ENCODE data around the gene HSPB1.

DNA sequence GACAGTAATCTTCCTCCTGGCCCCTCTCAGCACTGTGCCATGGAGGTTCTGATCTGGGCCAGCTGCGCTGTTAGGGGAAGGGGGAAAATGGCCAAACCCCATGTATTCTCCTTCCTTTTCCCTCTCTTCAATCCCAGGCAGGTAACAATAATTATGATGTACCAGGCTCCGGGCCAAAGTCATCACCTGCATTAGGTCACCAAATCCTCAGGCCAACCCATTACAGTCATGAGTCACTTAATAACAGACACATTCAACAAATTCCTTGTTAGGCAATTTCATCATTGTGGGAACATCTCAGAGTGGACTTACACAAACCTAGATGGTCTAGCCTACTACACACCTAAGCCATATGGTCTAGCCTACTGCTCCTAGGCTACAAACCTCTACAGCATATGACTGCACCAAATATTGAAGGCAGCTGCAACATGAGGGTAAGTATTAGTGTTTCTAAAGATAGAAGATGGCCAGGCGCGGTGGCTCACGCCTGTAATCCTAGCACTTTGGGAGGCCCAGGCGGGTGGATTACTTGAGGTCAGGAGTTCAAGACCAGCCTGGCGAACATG, 2.2 kb upstream of the HSPB1 start:
- TF ChIP-seq ISL1 (CRISPR knock-in tag; IDR thresholded peaks at IDR 0.05) (peak; percentile 51), GLIS3 (CRISPR knock-in tag; IDR thresholded peaks at IDR 0.05) (no peak), CSDC2 (CRISPR knock-in tag; IDR thresholded peaks at IDR 0.05) (no peak), PPARA (CRISPR knock-in tag; IDR thresholded peaks at IDR 0.05; ENCODE audit: borderline replicate concordance) (no peak), ARNTL (CRISPR knock-in tag; IDR thresholded peaks at IDR 0.05; ENCODE audit: borderline replicate concordance, low read depth) (no peak), ZFP30 (CRISPR knock-in tag; IDR thresholded peaks at IDR 0.05) (no peak), ZNF8 (CRISPR knock-in tag; IDR thresholded peaks at IDR 0.05) (no peak), TOX (CRISPR knock-in tag; IDR thresholded peaks at IDR 0.05; ENCODE audit: borderline replicate concordance) (no peak), ZNF565 (CRISPR knock-in tag; conservative IDR thresholded peaks at IDR 0.05; ENCODE audit: low read depth) (no peak)
- TF ChIP-seq, protein P1, sequence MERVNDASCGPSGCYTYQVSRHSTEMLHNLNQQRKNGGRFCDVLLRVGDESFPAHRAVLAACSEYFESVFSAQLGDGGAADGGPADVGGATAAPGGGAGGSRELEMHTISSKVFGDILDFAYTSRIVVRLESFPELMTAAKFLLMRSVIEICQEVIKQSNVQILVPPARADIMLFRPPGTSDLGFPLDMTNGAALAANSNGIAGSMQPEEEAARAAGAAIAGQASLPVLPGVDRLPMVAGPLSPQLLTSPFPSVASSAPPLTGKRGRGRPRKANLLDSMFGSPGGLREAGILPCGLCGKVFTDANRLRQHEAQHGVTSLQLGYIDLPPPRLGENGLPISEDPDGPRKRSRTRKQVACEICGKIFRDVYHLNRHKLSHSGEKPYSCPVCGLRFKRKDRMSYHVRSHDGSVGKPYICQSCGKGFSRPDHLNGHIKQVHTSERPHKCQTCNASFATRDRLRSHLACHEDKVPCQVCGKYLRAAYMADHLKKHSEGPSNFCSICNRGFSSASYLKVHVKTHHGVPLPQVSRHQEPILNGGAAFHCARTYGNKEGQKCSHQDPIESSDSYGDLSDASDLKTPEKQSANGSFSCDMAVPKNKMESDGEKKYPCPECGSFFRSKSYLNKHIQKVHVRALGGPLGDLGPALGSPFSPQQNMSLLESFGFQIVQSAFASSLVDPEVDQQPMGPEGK (CRISPR knock-in tag; IDR thresholded peaks at IDR 0.05; ENCODE audit: borderline replicate concordance), result no peak
- TF ChIP-seq, protein P2, sequence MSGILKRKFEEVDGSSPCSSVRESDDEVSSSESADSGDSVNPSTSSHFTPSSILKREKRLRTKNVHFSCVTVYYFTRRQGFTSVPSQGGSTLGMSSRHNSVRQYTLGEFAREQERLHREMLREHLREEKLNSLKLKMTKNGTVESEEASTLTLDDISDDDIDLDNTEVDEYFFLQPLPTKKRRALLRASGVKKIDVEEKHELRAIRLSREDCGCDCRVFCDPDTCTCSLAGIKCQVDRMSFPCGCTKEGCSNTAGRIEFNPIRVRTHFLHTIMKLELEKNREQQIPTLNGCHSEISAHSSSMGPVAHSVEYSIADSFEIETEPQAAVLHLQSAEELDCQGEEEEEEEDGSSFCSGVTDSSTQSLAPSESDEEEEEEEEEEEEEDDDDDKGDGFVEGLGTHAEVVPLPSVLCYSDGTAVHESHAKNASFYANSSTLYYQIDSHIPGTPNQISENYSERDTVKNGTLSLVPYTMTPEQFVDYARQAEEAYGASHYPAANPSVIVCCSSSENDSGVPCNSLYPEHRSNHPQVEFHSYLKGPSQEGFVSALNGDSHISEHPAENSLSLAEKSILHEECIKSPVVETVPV (CRISPR knock-in tag; IDR thresholded peaks at IDR 0.05), result no peak
- TF ChIP-seq, protein P3, sequence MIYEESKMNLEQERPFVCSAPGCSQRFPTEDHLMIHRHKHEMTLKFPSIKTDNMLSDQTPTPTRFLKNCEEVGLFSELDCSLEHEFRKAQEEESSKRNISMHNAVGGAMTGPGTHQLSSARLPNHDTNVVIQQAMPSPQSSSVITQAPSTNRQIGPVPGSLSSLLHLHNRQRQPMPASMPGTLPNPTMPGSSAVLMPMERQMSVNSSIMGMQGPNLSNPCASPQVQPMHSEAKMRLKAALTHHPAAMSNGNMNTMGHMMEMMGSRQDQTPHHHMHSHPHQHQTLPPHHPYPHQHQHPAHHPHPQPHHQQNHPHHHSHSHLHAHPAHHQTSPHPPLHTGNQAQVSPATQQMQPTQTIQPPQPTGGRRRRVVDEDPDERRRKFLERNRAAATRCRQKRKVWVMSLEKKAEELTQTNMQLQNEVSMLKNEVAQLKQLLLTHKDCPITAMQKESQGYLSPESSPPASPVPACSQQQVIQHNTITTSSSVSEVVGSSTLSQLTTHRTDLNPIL (CRISPR knock-in tag; IDR thresholded peaks at IDR 0.05; ENCODE audit: low read depth), result no peak
